Activated CD8-positive, alpha-beta T cell treated with anti-CD3 and anti-CD28 coated beads for 36 hours (primary cell): Measurements from ENCODE around the gene ARSG. TPM values are rescaled to one million over a fixed set of nuclear protein-coding genes. Genes with fewer than 3 reads are reported as not detected.

Experiments used
- ATAC-seq: fragments of 200-7000 bp; cut with Tn5 transposase; one replicate; pipeline ENCODE4 v1.10.0; 2021; ENCODE audit warnings: mild to moderate bottlenecking, moderate library complexity
- CTCF ChIA-PET: fragments of 350-600 bp; sonication (Branson Sonifier 250); formaldehyde crosslinking; loops from one replicate; lab custom pipeline; 2021; ENCODE audit warnings: antibody characterized with exemption; lab: Charles Lee
- POLR2A ChIA-PET: fragments of 350-600 bp; sonication (Branson Sonifier 250); formaldehyde crosslinking; loops from one replicate; lab custom pipeline; 2021; ENCODE audit warnings: antibody characterized with exemption; lab: Charles Lee
- DNase-seq: peaks from one replicate; pipeline ENCODE4 v3.0.0-alpha.2; 2020
- H3K27ac Mint-ChIP-seq: one replicate; pipeline ENCODE4 v1.8.0; 2021; ENCODE audit warnings: mild to moderate bottlenecking, mixed read lengths
- H3K27me3 Mint-ChIP-seq: one replicate; pipeline ENCODE4 v1.8.0; 2021; ENCODE audit warnings: mixed read lengths
- H3K36me3 Mint-ChIP-seq: one replicate; pipeline ENCODE4 v1.8.0; 2021; ENCODE audit warnings: low read depth, mixed read lengths
- H3K4me1 Mint-ChIP-seq: one replicate; pipeline ENCODE4 v1.8.0; 2021; ENCODE audit warnings: low read depth, mixed read lengths
- H3K4me3 Mint-ChIP-seq: one replicate; pipeline ENCODE4 v1.8.0; 2021; ENCODE audit warnings: mild to moderate bottlenecking, moderate library complexity, mixed read lengths
- H3K9me3 Mint-ChIP-seq: one replicate; pipeline ENCODE4 v1.8.0; 2021; ENCODE audit warnings: mixed read lengths
- CTCF ChIP-seq: fragments of 200-600 bp; IDR thresholded peaks from one replicate; pipeline ENCODE4 v1.8.0; 2022; ENCODE audit warnings: antibody characterized with exemption, mild to moderate bottlenecking
- intact Hi-C: fragments of 100-400 bp; cut with micrococcal nuclease; formaldehyde crosslinking; loops from one replicate; pipeline ENCODE4 v1.10.0; 2022
- total RNA-seq, 2 experiments: library from RNA; stranded (reverse); gene quantifications; one replicate each; pipeline ENCODE4 v1.2.3, GENCODE V29; 2021

The ARSG gene
- total RNA-seq, 2 experiments from 2014 or later, result 7.2 to 8.4 TPM

- POLR2A ChIA-PET, result no interaction called here
- intact Hi-C loops, result loop anchor here (5.0 to 10.0 kb wide), 2 partner anchors 63 to 141 kb away; no protein-coding TSS in a partner anchor
- DNase-seq, result no peak
- Mint-ChIP-seq H3K4me1 (peaks cover 55% of the 10 kb centered on the region), H3K27me3 (no peaks in the 10 kb centered on the region), H3K36me3 (peaks cover 2% of the 10 kb centered on the region), H3K9me3 (no peaks in the 10 kb centered on the region), H3K4me3 (no peak overlapping the region), H3K27ac (no peak overlapping the region)
- ATAC-seq, result no peak
- CTCF ChIA-PET, result interaction anchor here (3.3 kb wide), 1 partner anchor 30 kb away, joined by 16 read pairs; no protein-coding TSS in a partner anchor
- no peak for TF ChIP-seq CTCF
These were observed 2.9 kb downstream of the ARSG start for GRCh38 chr17:68294196-68294555.

GRCh38 chr17:68294617-68295016, 3.3 kb downstream of the ARSG start:
- no peak overlapping the region for H3K4me3 Mint-ChIP-seq
- intact Hi-C loops, result loop anchor here (5.0 to 10.0 kb wide), 3 partner anchors 63 to 140 kb away; no protein-coding TSS in a partner anchor
- H3K27ac Mint-ChIP-seq, result no peak overlapping the region
- no peak for TF ChIP-seq CTCF
- H3K9me3 Mint-ChIP-seq, result no peaks in the 10 kb centered on the region
- ATAC-seq, result no peak
- CTCF ChIA-PET, result no interaction called here
- peaks cover 50% of the 10 kb centered on the region for H3K4me1 Mint-ChIP-seq
- peaks cover 2% of the 10 kb centered on the region for H3K36me3 Mint-ChIP-seq
- no peak for DNase-seq
- POLR2A ChIA-PET, result no interaction called here
- H3K27me3 Mint-ChIP-seq, result no peaks in the 10 kb centered on the region

- POLR2A ChIA-PET, result no interaction called here
- Mint-ChIP-seq H3K9me3 (no peaks in the 10 kb centered on the region), H3K4me3 (no peak overlapping the region), H3K27ac (no peak overlapping the region), H3K27me3 (no peaks in the 10 kb centered on the region), H3K36me3 (no peaks in the 10 kb centered on the region), H3K4me1 (peaks cover 46% of the 10 kb centered on the region)
- CTCF ChIA-PET, result no interaction called here
- intact Hi-C loops, result loop anchor here (5.0 to 10.0 kb wide), 2 partner anchors 102 to 140 kb away; no protein-coding TSS in a partner anchor
- peak; percentile 80 for DNase-seq
- no peak for TF ChIP-seq CTCF
- ATAC-seq, result no peak
These were observed 3.8 kb downstream of the ARSG start for GRCh38 chr17:68295086-68295485.

- intact Hi-C loops, result loop anchor here (5.0 to 10.0 kb wide), 2 partner anchors 101 to 138 kb away; no protein-coding TSS in a partner anchor
- H3K9me3 Mint-ChIP-seq, result no peaks in the 10 kb centered on the region
- DNase-seq (peak; percentile 92), ATAC-seq (peak; percentile 43)
- H3K27ac Mint-ChIP-seq, result peak overlapping the region; percentile 77
- no peaks in the 10 kb centered on the region for H3K36me3 Mint-ChIP-seq
- ChIA-PET CTCF (interaction anchor here (0.9 to 2.5 kb wide), 4 partner anchors 10 to 136 kb away, joined by 3 to 13 read pairs (median 4); no protein-coding TSS in a partner anchor), POLR2A (interaction anchor here (0.6 to 1.5 kb wide), 4 partner anchors 25 to 162 kb away, joined by 3 to 4 read pairs (median 4); no protein-coding TSS in a partner anchor)
- peaks cover 44% of the 10 kb centered on the region for H3K4me1 Mint-ChIP-seq
- TF ChIP-seq CTCF, result no peak
- H3K27me3 Mint-ChIP-seq, result no peaks in the 10 kb centered on the region
- H3K4me3 Mint-ChIP-seq, result peak overlapping the region; percentile 49
These were observed 5.2 kb downstream of the ARSG start for GRCh38 chr17:68296217-68297191.
